ENCODE data around the gene IL6ST.

IL6ST gene

DNA sequence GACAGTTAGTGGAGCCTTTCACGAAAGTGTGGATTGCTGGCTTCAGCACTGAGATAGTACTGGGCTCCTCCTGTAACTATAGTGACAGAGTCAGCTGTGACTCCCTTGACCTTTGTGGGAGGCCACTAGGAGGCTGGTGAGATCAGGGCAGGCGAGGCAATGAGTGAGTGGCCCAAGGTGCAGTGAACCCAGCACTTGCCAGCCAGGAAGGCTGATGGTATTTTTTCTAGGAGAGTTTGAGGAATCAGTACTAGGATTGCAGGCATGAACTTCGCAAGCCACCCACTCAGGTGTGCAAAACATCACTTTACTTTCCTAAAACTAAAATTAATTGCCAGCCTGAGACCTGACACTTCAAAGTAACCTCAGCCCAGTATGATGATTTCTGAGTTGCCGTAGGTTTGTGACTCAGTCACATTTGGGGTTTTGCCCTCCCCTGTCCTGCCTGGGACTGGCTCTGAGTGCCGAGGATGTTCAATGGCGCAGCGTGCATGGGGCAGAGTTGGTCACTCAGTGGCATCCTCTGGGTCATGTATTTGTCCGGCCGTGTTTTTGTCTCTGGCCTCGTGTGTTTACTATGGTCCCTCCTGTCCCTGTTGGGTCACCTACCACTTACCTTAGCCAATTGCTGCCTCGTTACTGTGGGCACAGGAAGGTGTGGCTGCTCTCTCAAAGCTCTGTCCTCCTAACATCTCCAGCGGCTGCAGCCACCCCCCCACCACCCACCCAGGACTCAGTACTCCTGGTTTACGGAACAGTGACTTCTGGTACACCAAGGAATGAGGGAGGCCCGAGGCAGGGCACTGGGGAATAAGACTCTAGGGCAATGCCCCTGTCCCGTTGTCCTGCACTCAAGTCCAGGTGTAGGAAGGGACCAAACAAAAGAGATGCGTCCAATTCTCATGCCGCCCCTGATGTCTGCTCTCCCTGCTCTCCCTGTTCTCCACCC is 76.4 kb downstream of the IL6ST start:
- no peak for DNase-seq
- Histone ChIP-seq H3K9me3 (ENCODE audit: severe bottlenecking) (no peaks in the 10 kb centered on the region), H3K4me3 (ENCODE audit: low read depth, low read length) (no peak overlapping the region), H3K27ac (no peak overlapping the region), H3K27me3 (ENCODE audit: insufficient read depth, low read depth, severe bottlenecking) (no peaks in the 10 kb centered on the region), H3K36me3 (no peaks in the 10 kb centered on the region)
- TF ChIP-seq, protein P1, sequence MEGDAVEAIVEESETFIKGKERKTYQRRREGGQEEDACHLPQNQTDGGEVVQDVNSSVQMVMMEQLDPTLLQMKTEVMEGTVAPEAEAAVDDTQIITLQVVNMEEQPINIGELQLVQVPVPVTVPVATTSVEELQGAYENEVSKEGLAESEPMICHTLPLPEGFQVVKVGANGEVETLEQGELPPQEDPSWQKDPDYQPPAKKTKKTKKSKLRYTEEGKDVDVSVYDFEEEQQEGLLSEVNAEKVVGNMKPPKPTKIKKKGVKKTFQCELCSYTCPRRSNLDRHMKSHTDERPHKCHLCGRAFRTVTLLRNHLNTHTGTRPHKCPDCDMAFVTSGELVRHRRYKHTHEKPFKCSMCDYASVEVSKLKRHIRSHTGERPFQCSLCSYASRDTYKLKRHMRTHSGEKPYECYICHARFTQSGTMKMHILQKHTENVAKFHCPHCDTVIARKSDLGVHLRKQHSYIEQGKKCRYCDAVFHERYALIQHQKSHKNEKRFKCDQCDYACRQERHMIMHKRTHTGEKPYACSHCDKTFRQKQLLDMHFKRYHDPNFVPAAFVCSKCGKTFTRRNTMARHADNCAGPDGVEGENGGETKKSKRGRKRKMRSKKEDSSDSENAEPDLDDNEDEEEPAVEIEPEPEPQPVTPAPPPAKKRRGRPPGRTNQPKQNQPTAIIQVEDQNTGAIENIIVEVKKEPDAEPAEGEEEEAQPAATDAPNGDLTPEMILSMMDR (IDR thresholded peaks at IDR 0.05; ENCODE audit: low read depth, low read length), result no peak

DNA sequence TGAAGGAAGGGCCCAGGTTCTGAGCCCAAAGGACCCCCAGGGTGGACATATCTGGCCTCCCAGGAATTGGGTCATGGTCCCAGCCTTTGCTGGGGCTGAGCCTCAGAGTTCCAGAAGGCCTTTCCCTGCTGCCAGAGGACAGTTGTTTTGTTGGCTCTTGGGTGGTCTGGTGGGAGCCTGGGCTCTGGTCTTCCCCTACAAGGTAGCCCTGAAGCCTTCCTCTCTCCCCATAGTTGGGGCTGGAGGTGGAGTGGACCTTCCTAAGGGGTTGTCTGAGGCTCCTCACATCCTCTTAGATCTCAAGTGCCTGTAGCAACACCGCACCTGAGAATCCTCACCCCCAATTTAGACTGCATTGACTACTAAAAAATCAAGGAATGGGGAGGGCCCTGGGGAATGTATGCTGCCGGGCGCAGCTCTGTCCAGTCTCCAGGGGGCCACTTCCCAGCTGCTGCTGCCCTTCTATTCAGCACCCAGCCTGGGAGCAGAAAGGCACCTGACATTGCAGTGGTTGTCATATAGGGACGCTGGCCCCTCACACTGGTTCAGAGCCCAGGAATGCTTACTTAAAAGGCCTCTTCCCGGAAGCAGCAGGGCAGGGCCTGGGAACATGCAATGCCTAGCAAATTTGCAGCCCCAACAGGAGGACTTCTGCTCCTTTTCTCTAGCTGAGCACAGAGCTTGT is 77.2 kb downstream of the IL6ST start:
- TF ChIP-seq, protein P1 (IDR thresholded peaks at IDR 0.05; ENCODE audit: low read depth, low read length), result no peak
- H3K36me3 ChIP-seq, result no peaks in the 10 kb centered on the region
- H3K4me3 ChIP-seq (ENCODE audit: low read depth, low read length), result no peak overlapping the region
- DNase-seq, result no peak
- H3K27ac ChIP-seq, result no peak overlapping the region
- H3K27me3 ChIP-seq (ENCODE audit: insufficient read depth, low read depth, severe bottlenecking), result no peaks in the 10 kb centered on the region
- no peaks in the 10 kb centered on the region for H3K9me3 ChIP-seq (ENCODE audit: severe bottlenecking)

DNA sequence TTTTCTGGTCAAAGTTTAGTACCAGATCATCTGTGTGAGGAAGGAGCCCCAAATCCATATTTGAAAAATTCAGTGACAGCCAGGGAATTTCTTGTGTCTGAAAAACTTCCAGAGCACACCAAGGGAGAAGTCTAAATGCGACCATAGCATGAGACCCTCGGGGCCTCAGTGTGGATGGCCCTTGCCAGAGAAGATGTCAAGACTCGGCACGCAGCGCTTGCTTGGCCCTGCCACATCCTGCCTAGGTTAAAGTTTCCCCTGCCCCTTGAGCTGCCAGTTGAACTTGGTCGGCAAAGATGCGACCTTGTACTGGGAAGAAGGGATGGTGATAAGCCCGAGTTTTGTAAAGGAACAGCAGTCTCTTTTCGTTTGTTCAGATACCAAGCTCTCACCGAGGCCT is 77.8 kb downstream of the IL6ST start:
- H3K36me3 ChIP-seq, result no peaks in the 10 kb centered on the region
- no peak overlapping the region for H3K4me3 ChIP-seq (ENCODE audit: low read depth, low read length)
- H3K27me3 ChIP-seq (ENCODE audit: insufficient read depth, low read depth, severe bottlenecking), result no peaks in the 10 kb centered on the region
- H3K9me3 ChIP-seq (ENCODE audit: severe bottlenecking), result no peaks in the 10 kb centered on the region
- TF ChIP-seq, protein P1 (IDR thresholded peaks at IDR 0.05; ENCODE audit: low read depth, low read length), result no peak
- no peak for DNase-seq
- H3K27ac ChIP-seq, result no peak overlapping the region

DNA sequence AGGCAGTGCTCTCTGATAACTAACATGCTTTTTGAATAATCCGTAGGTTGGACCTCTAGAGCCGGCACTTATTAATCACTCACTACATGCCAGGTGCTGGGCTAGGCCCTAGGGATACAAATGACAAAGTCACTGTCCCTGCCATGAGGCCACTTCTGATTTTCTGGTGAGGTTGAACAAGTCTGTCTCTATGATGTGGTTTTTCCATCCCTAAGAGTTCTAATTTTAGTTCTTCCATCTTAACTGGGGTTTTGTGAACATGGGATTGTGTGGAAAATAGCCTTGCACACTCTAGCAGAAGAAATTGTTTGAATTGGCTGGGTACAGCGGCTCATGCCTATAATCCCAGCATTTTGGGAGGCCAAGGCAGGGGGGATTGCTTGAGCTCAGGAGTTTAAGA is 79.0 kb downstream of the IL6ST start:
- Histone ChIP-seq H3K27ac (no peak overlapping the region), H3K36me3 (no peaks in the 10 kb centered on the region), H3K4me3 (ENCODE audit: low read depth, low read length) (no peak overlapping the region), H3K9me3 (ENCODE audit: severe bottlenecking) (no peaks in the 10 kb centered on the region), H3K27me3 (ENCODE audit: insufficient read depth, low read depth, severe bottlenecking) (no peaks in the 10 kb centered on the region)
- DNase-seq, result no peak
- TF ChIP-seq, protein P1 (IDR thresholded peaks at IDR 0.05; ENCODE audit: low read depth, low read length), result no peak

DNA sequence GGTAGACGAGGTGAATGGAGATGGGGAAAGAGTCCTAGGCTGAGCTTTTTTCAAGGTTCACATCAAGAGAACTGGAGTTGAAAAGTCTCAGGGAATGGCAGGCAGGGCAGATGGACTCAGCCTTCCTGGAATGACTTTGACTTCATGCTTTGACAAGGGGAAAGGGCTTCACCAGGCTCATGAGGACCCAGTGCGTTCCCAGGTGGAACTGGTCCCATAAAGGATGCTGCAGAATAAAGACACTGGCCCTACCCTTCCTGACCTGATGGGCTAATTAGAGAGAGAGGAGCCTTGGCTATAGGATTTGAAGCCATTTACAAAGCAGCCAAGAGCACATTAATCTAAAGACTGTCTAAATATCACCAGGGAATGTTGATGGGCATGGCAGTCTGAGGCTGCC is 79.8 kb downstream of the IL6ST start:
- Histone ChIP-seq H3K9me3 (ENCODE audit: severe bottlenecking) (no peaks in the 10 kb centered on the region), H3K27me3 (ENCODE audit: insufficient read depth, low read depth, severe bottlenecking) (no peaks in the 10 kb centered on the region), H3K4me3 (ENCODE audit: low read depth, low read length) (no peak overlapping the region), H3K27ac (no peak overlapping the region), H3K36me3 (no peaks in the 10 kb centered on the region)
- TF ChIP-seq, protein P1 (IDR thresholded peaks at IDR 0.05; ENCODE audit: low read depth, low read length), result no peak
- DNase-seq, result no peak

All from WERI-Rb-1 (cell line).